Bronchial epithelial cell (primary cell): ENCODE measurements around the gene CBFB. TPM values are rescaled to one million over a fixed set of nuclear protein-coding genes. Genes with fewer than 3 reads are reported as not detected.

ENCODE experiments used
- DNase-seq: peaks from one replicate; pipeline ENCODE4 v3.0.0-alpha.2; 2010; ENCODE audit warnings: low read depth
- FAIRE-seq: peaks from 2 replicates; lab custom pipeline; 2011; peaks lifted over from hg19 to GRCh38; lab: Jason Lieb, UNC
- H3K27me3 ChIP-seq: 2 replicates; pipeline ENCODE4 v1.5.1; 2011; ENCODE audit warnings: low read length; ENCODE audit not compliant: control insufficient read depth, insufficient read depth
- H3K36me3 ChIP-seq: 2 replicates; pipeline ENCODE4 v1.5.1; 2011; ENCODE audit warnings: low read length; ENCODE audit not compliant: control insufficient read depth, insufficient read depth
- H3K4me3 ChIP-seq: 2 replicates; pipeline ENCODE4 v1.5.1; 2011; ENCODE audit warnings: mild to moderate bottlenecking, low read depth, low read length, control low read depth
- total RNA-seq: library from RNA; depleted of rRNA; stranded (reverse); fragments of >200 nt; gene quantifications from 2 replicates; pipeline ENCODE4 v1.2.1, GENCODE V29; 2014
- TF ChIP-seq, protein P1 (sequence below): IDR thresholded peaks from 2 replicates; pipeline ENCODE4 v1.5.1; 2011; ENCODE audit warnings: mild to moderate bottlenecking, moderate library complexity, low read length, control low read depth, inconsistent platforms; ENCODE audit not compliant: insufficient read depth, severe bottlenecking

Gene CBFB
- total RNA-seq, 1 donor from 2014 or later = 101 TPM

DNA sequence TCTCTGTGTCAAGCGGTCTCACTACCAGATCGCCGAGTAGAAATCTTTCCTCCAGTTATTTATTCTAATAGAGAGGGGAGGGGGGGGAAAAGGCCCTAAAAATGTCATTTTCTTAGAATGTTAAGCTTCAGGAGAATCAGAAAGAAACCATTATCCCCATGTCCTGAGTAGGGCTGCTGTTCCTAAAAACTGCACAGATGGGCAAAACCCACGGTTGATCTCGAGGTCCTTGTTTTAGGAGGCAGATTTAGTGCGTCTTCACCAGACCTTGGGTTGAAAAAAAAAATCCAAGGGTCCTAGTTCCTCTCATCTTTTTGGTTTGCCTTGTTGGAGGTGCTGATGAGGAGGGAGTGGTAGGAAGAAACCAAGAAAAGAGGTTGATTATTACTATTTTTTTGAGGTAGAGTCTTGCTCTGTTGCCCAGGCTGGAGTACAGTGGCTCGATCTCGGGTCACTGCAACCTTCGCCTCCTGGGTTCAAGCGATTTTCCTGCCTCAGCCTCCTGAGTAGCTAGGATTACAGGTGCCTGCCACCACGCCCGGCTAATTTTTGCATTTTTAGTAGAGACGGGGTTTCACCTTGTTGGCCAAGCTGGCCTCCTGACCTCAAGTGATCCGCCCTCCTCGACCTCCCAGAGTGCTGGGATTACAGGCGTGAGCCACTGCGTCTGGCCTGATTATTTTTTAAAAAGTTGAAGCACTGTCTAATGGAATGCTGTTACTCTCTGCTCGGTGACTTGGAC is 1.4 kb downstream of the CBFB start:
- TF ChIP-seq, protein P1, sequence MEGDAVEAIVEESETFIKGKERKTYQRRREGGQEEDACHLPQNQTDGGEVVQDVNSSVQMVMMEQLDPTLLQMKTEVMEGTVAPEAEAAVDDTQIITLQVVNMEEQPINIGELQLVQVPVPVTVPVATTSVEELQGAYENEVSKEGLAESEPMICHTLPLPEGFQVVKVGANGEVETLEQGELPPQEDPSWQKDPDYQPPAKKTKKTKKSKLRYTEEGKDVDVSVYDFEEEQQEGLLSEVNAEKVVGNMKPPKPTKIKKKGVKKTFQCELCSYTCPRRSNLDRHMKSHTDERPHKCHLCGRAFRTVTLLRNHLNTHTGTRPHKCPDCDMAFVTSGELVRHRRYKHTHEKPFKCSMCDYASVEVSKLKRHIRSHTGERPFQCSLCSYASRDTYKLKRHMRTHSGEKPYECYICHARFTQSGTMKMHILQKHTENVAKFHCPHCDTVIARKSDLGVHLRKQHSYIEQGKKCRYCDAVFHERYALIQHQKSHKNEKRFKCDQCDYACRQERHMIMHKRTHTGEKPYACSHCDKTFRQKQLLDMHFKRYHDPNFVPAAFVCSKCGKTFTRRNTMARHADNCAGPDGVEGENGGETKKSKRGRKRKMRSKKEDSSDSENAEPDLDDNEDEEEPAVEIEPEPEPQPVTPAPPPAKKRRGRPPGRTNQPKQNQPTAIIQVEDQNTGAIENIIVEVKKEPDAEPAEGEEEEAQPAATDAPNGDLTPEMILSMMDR = no peak
- peaks cover 2% of the 10 kb centered on the region for H3K36me3 ChIP-seq
- DNase-seq (no peak), FAIRE-seq (no peak)
- peak overlapping the region; percentile 80 for H3K4me3 ChIP-seq
- H3K27me3 ChIP-seq = no peaks in the 10 kb centered on the region

DNA sequence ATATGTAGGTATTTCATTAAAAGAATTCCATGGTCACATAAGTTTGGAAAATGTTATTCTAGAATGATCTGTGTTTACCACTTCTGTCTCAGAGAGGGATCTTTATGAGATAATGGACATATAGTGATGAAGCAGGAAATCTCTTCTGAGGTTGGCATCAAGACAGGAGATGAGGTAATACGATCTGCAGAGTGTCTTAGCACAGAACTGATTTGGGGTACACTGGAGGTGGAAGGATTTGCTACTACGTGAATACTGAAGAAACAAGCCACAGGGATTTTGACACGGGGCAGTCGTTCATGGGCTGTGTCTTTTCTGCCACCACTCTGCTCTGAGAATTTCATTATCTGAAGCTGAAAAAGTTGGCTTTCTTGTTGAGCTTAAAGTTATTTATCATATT is 5.5 kb downstream of the CBFB start:
- peaks cover 2% of the 10 kb centered on the region for H3K36me3 ChIP-seq
- FAIRE-seq (no peak), DNase-seq (peak; percentile 8)
- no peak overlapping the region for H3K4me3 ChIP-seq
- TF ChIP-seq, protein P1 = no peak
- H3K27me3 ChIP-seq = no peaks in the 10 kb centered on the region

DNA sequence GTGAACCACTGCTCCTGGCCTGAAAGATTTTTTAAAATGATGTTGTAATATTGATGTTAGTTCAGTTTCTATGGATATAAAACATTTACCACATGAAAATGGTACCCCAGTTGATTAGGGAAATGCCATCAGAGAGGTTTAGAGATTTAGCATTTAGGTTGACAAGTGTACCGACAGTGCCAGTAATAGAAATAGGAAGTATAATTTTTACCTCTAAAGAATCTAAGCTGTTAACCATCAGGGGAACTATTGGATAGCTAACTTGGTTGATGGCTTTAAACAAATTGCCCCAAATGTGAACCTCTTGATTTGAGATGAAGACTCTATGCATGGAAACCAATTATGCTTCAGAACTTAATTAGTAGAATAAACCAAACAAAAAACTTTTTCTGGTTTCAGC is 6.4 kb downstream of the CBFB start:
- peaks cover 2% of the 10 kb centered on the region for H3K36me3 ChIP-seq
- TF ChIP-seq, protein P1 = no peak
- no peak overlapping the region for H3K4me3 ChIP-seq
- no peak for FAIRE-seq
- H3K27me3 ChIP-seq = no peaks in the 10 kb centered on the region
- DNase-seq = no peak

DNA sequence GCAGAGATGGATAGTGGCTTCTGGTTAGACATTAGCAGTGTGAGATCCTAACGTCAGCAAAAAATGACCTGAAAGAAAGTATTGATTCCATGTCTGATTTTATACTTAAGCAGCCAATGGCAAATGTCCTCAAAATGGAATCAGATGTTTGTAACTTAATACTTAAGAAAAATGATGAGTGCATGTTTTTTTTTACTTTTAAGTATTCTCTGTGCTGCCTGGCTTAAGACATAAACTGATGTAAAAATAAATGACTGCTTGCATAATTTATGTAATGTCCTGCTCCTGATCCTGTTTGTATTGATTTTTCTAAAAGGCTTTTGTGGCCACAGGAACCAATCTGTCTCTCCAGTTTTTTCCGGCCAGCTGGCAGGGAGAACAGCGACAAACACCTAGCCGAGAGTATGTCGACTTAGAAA is 7.4 kb downstream of the CBFB start:
- DNase-seq = no peak
- Histone ChIP-seq H3K4me3 (no peak overlapping the region), H3K27me3 (no peaks in the 10 kb centered on the region), H3K36me3 (peaks cover 2% of the 10 kb centered on the region)
- TF ChIP-seq, protein P1 = no peak
- no peak for FAIRE-seq

DNA sequence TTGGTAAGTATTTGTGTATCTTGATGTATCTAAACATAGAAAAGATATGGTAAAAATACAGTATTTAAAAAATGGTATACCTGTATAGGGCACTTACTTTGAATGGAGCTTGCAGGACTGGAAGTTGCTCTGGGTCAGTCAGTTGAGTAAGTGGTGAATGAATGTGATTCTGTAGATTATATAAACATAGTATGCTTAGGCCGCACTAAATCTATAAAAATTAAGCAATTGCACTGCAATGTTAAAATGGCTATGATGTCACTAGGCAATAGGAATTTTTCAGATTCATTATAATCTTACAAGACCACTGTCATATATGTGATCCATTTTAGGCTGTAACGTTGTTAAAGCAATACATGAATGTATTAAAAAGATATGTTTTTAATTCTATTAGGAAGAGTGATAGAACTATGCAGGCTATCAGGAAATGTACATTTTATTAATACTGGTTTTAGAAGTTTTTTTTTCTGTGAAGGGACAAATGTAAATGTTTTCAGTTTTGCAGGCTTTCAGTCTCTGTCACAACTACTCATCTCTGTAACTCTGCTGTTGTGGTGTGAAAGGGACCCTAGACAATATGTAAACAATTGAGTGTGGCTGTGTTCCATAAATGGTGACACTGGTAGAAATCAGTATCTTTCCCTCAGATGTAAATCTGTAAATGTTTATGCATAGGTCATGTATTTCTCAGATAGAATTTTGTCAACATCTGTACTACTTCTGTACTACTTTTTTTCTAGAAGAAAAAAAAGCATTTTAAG is 10.5 kb downstream of the CBFB start:
- TF ChIP-seq, protein P1 = no peak
- no peak overlapping the region for H3K4me3 ChIP-seq
- no peak for DNase-seq
- FAIRE-seq = no peak
- H3K27me3 ChIP-seq = no peaks in the 10 kb centered on the region
- peaks cover 5% of the 10 kb centered on the region for H3K36me3 ChIP-seq
